HEK293 (cell line): ENCODE results near the gene SMC3.

Experiments
- KLF1 ChIP-seq: fragments of 450-650 bp; formaldehyde crosslinking; IDR thresholded peaks from 2 replicates; pipeline ENCODE4 v1.5.1; 2016; ENCODE audit warnings: missing biosample characterization, missing genetic modification characterization
- KLF17 ChIP-seq: fragments of 450-650 bp; formaldehyde crosslinking; IDR thresholded peaks from 2 replicates; pipeline ENCODE4 v1.5.1; 2016; ENCODE audit warnings: missing biosample characterization, missing genetic modification characterization
- SCRT2 ChIP-seq: fragments of 450-650 bp; formaldehyde crosslinking; IDR thresholded peaks from 2 replicates; pipeline ENCODE4 v1.5.1; 2016; ENCODE audit warnings: missing biosample characterization, missing genetic modification characterization
- TSHZ1 ChIP-seq: fragments of 450-650 bp; formaldehyde crosslinking; IDR thresholded peaks from 2 replicates; pipeline ENCODE4 v1.5.1; 2016; ENCODE audit warnings: missing biosample characterization, missing genetic modification characterization, borderline replicate concordance
- ZBTB11 ChIP-seq: fragments of 450-650 bp; formaldehyde crosslinking; conservative IDR thresholded peaks from 2 replicates; pipeline ENCODE4 v1.5.1; 2016; ENCODE audit warnings: low read depth, missing biosample characterization, missing genetic modification characterization
- ZBTB20 ChIP-seq: fragments of 450-650 bp; formaldehyde crosslinking; IDR thresholded peaks from 2 replicates; pipeline ENCODE4 v1.5.1; 2016; ENCODE audit warnings: missing biosample characterization, missing genetic modification characterization
- ZBTB44 ChIP-seq: fragments of 450-650 bp; IDR thresholded peaks from 2 replicates; pipeline ENCODE4 v1.5.1; 2018; ENCODE audit warnings: missing biosample characterization, mild to moderate bottlenecking, missing genetic modification characterization
- ZBTB6 ChIP-seq: fragments of 450-650 bp; formaldehyde crosslinking; IDR thresholded peaks from 2 replicates; pipeline ENCODE4 v1.5.1; 2017; ENCODE audit warnings: missing biosample characterization, missing genetic modification characterization
- ZEB2 ChIP-seq: fragments of 450-650 bp; formaldehyde crosslinking; IDR thresholded peaks from 2 replicates; pipeline ENCODE4 v1.5.1; 2016; ENCODE audit warnings: missing biosample characterization, missing genetic modification characterization
- ZFP69B ChIP-seq: fragments of 450-650 bp; formaldehyde crosslinking; IDR thresholded peaks from 2 replicates; pipeline ENCODE4 v1.5.1; 2016; ENCODE audit warnings: missing biosample characterization, missing genetic modification characterization
- ZNF114 ChIP-seq: fragments of 450-650 bp; formaldehyde crosslinking; IDR thresholded peaks from 2 replicates; pipeline ENCODE4 v1.5.0; 2017; ENCODE audit warnings: missing biosample characterization, missing genetic modification characterization
- ZNF121 ChIP-seq: fragments of 450-650 bp; formaldehyde crosslinking; IDR thresholded peaks from 2 replicates; pipeline ENCODE4 v1.5.1; 2016; ENCODE audit warnings: missing biosample characterization, missing genetic modification characterization
- ZNF16 ChIP-seq: fragments of 450-650 bp; formaldehyde crosslinking; IDR thresholded peaks from 2 replicates; pipeline ENCODE4 v1.5.1; 2016; ENCODE audit warnings: low read depth, missing biosample characterization, missing genetic modification characterization
- ZNF175 ChIP-seq: fragments of 450-650 bp; formaldehyde crosslinking; IDR thresholded peaks from 2 replicates; pipeline ENCODE4 v1.5.1; 2016; ENCODE audit warnings: missing biosample characterization, missing genetic modification characterization
- ZNF184 ChIP-seq: fragments of 450-650 bp; IDR thresholded peaks from 2 replicates; pipeline ENCODE4 v1.5.1; 2018; ENCODE audit warnings: missing biosample characterization, mild to moderate bottlenecking, missing genetic modification characterization
- ZNF19 ChIP-seq: fragments of 450-650 bp; formaldehyde crosslinking; IDR thresholded peaks from 2 replicates; pipeline ENCODE4; 2016; ENCODE audit warnings: missing biosample characterization, missing genetic modification characterization, low read depth
- ZNF202 ChIP-seq: fragments of 450-650 bp; formaldehyde crosslinking; IDR thresholded peaks from 2 replicates; pipeline ENCODE4 v1.5.1; 2016; ENCODE audit warnings: missing biosample characterization, missing genetic modification characterization, borderline replicate concordance
- ZNF211 ChIP-seq: fragments of 450-650 bp; formaldehyde crosslinking; IDR thresholded peaks from 2 replicates; pipeline ENCODE4 v1.5.1; 2016; ENCODE audit warnings: low read depth, missing biosample characterization, missing genetic modification characterization
- ZNF292 ChIP-seq: fragments of 450-650 bp; formaldehyde crosslinking; IDR thresholded peaks from 2 replicates; pipeline ENCODE4 v1.5.1; 2016; ENCODE audit warnings: low read depth, missing biosample characterization, missing genetic modification characterization, borderline replicate concordance
- ZNF324 ChIP-seq: fragments of 450-650 bp; formaldehyde crosslinking; IDR thresholded peaks from 2 replicates; pipeline ENCODE4 v1.5.1; 2016; ENCODE audit warnings: missing biosample characterization, missing genetic modification characterization
- ZNF366 ChIP-seq: fragments of 450-650 bp; formaldehyde crosslinking; conservative IDR thresholded peaks from 2 replicates; pipeline ENCODE4 v1.5.1; 2016; ENCODE audit warnings: missing biosample characterization, missing genetic modification characterization
- ZNF423 ChIP-seq: fragments of 450-650 bp; formaldehyde crosslinking; IDR thresholded peaks from 2 replicates; pipeline ENCODE4 v1.5.1; 2016; ENCODE audit warnings: missing biosample characterization, missing genetic modification characterization
- ZNF426 ChIP-seq: fragments of 450-650 bp; formaldehyde crosslinking; IDR thresholded peaks from 2 replicates; pipeline ENCODE4 v1.5.1; 2017; ENCODE audit warnings: missing biosample characterization, missing genetic modification characterization, mild to moderate bottlenecking, inconsistent platforms, moderate library complexity
- ZNF510 ChIP-seq: fragments of 450-650 bp; formaldehyde crosslinking; IDR thresholded peaks from 2 replicates; pipeline ENCODE4 v1.5.1; 2018; ENCODE audit warnings: mild to moderate bottlenecking, missing genetic modification characterization, missing biosample characterization; ENCODE audit not compliant: insufficient replicate concordance
- ZNF521 ChIP-seq: fragments of 450-650 bp; formaldehyde crosslinking; IDR thresholded peaks from 2 replicates; pipeline ENCODE4 v1.5.1; 2017; ENCODE audit warnings: missing biosample characterization, mild to moderate bottlenecking, missing genetic modification characterization
- ZNF654 ChIP-seq: fragments of 450-650 bp; formaldehyde crosslinking; IDR thresholded peaks from 2 replicates; pipeline ENCODE4 v1.5.1; 2016; ENCODE audit warnings: low read depth, missing biosample characterization, missing genetic modification characterization
- ZNF76 ChIP-seq: fragments of 450-650 bp; formaldehyde crosslinking; IDR thresholded peaks from 2 replicates; pipeline ENCODE4; 2016; ENCODE audit warnings: low read depth, missing biosample characterization, missing genetic modification characterization, borderline replicate concordance
- ZNF776 ChIP-seq: fragments of 450-650 bp; formaldehyde crosslinking; IDR thresholded peaks from 2 replicates; pipeline ENCODE4 v1.5.0; 2017; ENCODE audit warnings: missing biosample characterization, missing genetic modification characterization, borderline replicate concordance
- ZXDB ChIP-seq: fragments of 450-650 bp; formaldehyde crosslinking; IDR thresholded peaks from 2 replicates; pipeline ENCODE4 v1.5.1; 2016; ENCODE audit warnings: missing biosample characterization, missing genetic modification characterization

Gene SMC3

GRCh38 chr10:110637558-110638053 is 70.1 kb downstream of the SMC3 start (continued):
- no peak for TF ChIP-seq ZNF76
- peak; percentile 96 for TF ChIP-seq ZBTB20 (tag by site-specific recombination)
- TF ChIP-seq ZNF184, result 0 out of 2 replicates have a peak, but pooled peaks have one; percentile 13
- TF ChIP-seq ZNF16 (tag by site-specific recombination), result no peak
- no peak for TF ChIP-seq ZNF521
- TF ChIP-seq ZFP69B, result peak; percentile 50; the same call in 1 of the 2 replicates
- peak; percentile 62; the same call in 1 of the 2 replicates for TF ChIP-seq ZEB2
- TF ChIP-seq KLF1, result no peak
- no peak for TF ChIP-seq ZNF121
- no peak for TF ChIP-seq SCRT2 (tag by site-specific recombination)
- TF ChIP-seq ZNF211 (tag by site-specific recombination), result no peak
- TF ChIP-seq ZNF19, result no peak
- TF ChIP-seq TSHZ1, result 0 out of 2 replicates have a peak, but pooled peaks have one; percentile 4
- TF ChIP-seq ZNF324 (tag by site-specific recombination), result no peak
- no peak for TF ChIP-seq ZBTB11 (tag by site-specific recombination)
- TF ChIP-seq ZBTB44 (tag by site-specific recombination), result peak; percentile 9; the same call in 1 of the 2 replicates
- TF ChIP-seq ZNF366 (tag by site-specific recombination), result peak; percentile 72
- TF ChIP-seq ZNF510 (tag by site-specific recombination), result no peak
- TF ChIP-seq ZNF426 (tag by site-specific recombination), result no peak
- TF ChIP-seq ZNF776 (tag by site-specific recombination), result no peak
- TF ChIP-seq ZNF654 (tag by site-specific recombination), result no peak
- no peak for TF ChIP-seq ZBTB6 (tag by site-specific recombination)
- TF ChIP-seq KLF17, result no peak
- TF ChIP-seq ZXDB (tag by site-specific recombination), result no peak; the same call in 1 of the 2 replicates
- TF ChIP-seq ZNF292, result no peak
- no peak for TF ChIP-seq ZNF202
- TF ChIP-seq ZNF175 (tag by site-specific recombination), result no peak
- no peak for TF ChIP-seq ZNF114
- TF ChIP-seq ZNF423 (tag by site-specific recombination), result no peak
